Measurements from ENCODE around the gene ARFGAP3.

The ARFGAP3 gene

DNA sequence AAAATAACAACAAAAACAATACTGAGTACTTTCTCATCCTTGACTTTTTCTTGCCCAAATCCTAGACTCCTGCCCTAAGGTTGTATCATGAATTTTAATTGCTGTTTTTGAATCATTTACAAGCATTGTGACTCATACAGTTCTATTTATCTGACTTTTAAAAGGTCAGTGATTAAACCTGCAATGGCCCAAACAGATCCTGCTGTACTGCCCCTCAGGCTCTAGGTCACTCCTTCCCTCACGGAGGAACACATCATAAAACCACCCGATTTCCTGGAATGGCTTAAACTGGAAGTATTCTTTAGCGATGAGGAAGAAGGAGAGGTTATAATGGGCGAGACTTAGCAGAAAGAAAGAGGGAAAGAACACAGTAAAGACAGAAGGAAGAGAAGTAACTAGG lies 12.3 kb downstream of the ARFGAP3 start:
- H3K4me3 ChIP-seq (ENCODE audit: low read depth, low read length) = no peak overlapping the region
- TF ChIP-seq, protein P1, sequence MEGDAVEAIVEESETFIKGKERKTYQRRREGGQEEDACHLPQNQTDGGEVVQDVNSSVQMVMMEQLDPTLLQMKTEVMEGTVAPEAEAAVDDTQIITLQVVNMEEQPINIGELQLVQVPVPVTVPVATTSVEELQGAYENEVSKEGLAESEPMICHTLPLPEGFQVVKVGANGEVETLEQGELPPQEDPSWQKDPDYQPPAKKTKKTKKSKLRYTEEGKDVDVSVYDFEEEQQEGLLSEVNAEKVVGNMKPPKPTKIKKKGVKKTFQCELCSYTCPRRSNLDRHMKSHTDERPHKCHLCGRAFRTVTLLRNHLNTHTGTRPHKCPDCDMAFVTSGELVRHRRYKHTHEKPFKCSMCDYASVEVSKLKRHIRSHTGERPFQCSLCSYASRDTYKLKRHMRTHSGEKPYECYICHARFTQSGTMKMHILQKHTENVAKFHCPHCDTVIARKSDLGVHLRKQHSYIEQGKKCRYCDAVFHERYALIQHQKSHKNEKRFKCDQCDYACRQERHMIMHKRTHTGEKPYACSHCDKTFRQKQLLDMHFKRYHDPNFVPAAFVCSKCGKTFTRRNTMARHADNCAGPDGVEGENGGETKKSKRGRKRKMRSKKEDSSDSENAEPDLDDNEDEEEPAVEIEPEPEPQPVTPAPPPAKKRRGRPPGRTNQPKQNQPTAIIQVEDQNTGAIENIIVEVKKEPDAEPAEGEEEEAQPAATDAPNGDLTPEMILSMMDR (IDR thresholded peaks at IDR 0.05; ENCODE audit: low read depth, low read length) = no peak

DNA sequence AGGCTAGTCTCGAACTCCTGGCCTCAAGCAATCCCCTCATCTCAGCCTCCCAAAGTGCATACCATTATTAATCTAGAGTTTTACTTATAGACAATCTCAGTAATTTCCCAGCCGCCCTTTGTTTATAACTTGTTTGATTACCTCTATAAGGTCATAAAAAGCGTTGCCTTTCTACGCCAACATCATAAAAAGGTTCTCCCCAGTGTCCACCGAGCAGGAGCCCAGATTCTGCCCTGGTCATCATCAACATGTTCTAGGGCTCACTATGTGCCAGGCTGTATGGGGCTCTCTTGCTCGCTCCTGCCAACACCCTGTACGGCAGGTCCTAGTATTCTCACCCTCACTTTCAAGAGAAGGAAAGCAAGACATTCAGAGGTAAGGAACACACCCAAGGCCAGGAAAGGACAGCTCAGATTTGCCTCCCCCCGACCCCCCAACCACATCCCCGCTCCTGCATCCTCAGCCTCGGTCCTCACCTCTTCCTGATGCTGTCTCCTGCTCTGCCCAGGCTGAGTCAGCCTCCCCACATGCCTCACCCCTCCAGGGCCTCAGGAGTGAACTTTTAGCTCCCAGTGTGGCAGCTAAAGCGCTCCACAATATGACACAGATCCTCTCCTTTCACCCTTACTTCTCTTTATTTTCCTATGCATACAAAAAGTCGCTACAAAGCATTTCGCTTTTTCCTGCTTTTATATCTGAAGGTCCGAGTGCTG lies 14.3 kb downstream of the ARFGAP3 start:
- no peak overlapping the region for H3K4me3 ChIP-seq (ENCODE audit: low read depth, low read length)
- TF ChIP-seq, protein P1 (IDR thresholded peaks at IDR 0.05; ENCODE audit: low read depth, low read length) = no peak

DNA sequence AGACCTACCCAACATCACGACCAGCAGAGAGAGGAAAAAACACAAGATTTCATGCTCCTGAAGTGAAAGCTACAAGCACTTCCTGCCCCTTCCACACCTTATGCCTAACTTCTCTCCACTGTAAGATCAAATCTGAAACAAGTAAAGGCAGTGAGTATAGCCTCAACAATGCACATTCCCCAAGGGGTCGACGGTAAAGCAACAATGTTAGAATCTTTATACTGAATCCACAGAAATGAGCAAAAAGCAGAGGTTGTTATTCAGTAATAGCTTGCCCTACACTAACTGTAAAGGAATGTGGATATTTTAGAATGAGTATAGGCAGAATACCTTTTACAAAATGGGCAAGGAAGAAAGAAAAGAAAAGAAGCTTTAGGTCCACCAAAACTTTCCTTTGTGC lies 15.6 kb downstream of the ARFGAP3 start:
- TF ChIP-seq, protein P1 (IDR thresholded peaks at IDR 0.05; ENCODE audit: low read depth, low read length) = no peak
- no peak overlapping the region for H3K4me3 ChIP-seq (ENCODE audit: low read depth, low read length)

DNA sequence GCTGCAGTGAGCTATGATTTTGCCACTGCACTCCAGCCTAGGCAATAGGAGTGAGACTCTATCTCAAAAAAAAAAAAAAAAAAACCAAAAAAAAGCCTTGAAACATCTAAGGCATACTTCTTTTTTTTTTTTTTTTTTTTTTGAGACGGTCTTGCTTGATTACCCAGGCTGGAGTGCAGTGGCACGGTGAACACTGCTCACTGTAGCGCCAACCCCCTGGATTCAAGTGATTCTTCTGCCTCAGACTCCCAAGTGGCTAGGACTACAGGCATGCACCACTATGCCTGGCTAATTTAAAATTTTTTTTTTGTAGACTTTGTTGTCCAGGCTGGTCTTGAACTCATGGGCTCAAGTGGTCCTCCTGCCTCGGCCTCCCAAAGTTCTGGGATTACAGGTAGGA lies 19.5 kb downstream of the ARFGAP3 start:
- no peak overlapping the region for H3K4me3 ChIP-seq (ENCODE audit: low read depth, low read length)
- TF ChIP-seq, protein P1 (IDR thresholded peaks at IDR 0.05; ENCODE audit: low read depth, low read length) = no peak

DNA sequence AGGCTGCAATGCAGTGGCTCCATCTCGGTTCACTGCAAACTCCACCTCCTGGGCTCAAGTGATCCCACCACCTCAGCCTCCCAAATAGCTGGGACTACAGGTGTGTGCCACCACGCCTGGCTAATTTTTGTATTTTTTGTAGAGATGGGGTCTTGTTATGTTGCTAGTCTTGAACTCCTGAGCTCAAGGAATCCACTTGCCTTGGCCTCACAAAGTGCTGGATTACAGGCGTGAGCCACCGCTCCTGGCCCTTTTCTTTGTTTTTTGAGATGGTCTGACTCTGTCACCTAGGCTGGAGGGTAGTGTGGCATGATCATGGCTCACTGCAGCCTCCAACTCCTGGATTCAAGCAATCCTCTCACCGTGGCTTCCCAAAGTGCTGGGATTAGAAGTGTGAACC lies 21.0 kb downstream of the ARFGAP3 start:
- TF ChIP-seq, protein P1 (IDR thresholded peaks at IDR 0.05; ENCODE audit: low read depth, low read length) = no peak
- H3K4me3 ChIP-seq (ENCODE audit: low read depth, low read length) = no peak overlapping the region

DNA sequence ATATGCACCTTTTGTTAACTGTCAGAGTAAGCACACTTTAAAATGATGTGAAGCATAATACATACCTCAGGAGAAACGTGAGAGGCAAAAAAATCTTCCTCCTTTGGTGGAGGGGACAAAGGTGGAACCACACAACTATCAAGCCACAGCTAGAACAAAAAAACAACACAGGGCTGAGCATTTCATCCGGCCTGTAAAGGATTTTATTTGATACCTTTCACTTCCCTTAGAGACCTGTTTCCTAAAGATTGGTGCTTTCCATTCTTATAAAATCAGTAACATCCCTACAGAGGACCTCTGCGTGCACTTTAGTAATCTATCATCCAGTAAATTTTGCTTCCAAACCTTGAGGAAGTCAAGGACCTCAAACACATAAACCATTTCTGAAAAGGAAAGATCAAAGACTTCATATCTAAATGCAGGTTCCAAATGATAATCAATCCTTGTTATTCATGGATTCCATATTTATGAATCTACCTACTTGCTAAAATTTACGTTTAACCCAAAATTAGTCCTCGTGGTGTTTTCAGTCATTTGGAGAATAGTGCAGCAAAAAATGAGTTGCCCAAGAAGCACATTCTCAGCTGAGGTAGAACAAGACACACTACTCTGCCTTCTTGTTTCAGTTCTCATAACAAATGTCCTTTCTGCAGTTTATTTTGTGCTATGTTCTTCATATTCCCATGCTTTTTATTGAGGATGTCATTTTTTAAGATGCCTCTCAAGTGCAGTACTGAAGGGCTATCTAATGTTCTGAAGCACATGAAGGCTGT lies 22.7 kb downstream of the ARFGAP3 start:
- H3K4me3 ChIP-seq (ENCODE audit: low read depth, low read length) = no peak overlapping the region
- TF ChIP-seq, protein P1 (IDR thresholded peaks at IDR 0.05; ENCODE audit: low read depth, low read length) = no peak

DNA sequence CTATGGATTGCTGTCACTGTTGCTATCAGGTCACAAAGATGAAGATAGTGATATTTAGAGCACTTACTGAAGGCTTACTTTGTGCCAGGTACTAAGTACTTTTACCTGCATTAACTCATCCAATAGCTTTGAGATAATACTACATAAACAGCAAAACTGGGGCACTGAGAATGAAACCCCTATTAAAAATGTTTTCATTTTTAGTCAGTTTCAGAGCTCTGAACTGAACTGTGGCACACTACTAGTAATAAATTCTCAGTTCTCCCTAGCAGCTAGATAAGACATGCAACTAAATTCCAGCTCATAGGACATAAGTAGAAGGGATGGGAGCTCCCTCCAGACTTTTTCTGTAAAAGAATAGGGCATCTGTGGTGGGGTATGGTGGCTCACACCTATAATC lies 24.0 kb downstream of the ARFGAP3 start:
- H3K4me3 ChIP-seq (ENCODE audit: low read depth, low read length) = no peak overlapping the region
- TF ChIP-seq, protein P1 (IDR thresholded peaks at IDR 0.05; ENCODE audit: low read depth, low read length) = no peak

Data from WI38 (cell line).